ENCODE data around the gene MUC13.

The MUC13 gene

DNA sequence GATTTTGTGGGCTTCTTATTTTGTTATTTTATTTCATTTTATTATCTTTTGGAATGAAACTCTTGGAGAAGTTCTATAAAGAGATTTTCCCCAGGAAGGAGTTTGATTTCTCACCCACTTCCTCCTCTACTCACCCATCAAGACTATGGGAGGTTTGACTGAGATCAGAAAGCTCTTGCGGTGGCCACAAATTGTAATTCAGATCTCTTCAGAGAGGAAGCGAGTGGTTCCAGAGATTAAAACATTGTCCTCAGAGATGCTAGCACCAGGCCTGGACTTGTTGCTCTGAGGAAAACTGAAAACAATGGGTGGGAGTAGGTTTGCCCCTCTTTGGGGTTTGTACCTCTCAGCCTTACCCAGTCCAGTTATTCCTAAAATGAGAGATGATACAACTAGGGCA is 8.1 kb upstream of the MUC13 start:
- no peak for DNase-seq

DNA sequence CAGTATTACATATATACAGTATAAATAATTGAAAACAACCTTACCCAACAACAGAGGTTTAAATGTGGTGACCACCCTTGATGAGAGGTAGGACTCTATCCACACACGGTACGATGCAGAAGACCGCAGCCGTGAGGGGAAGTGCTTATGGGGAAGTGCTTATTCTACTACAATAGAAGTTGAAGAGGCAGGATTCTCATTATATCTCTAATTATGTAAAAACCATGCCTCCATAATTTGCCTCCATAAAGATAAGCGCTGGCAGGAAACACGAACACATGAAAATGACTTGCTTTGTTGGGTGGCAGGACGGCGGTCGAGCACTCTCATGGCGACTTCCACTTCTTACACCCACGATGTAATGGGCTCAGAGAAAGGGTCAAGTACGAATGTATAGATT is 7.2 kb upstream of the MUC13 start:
- DNase-seq = no peak

DNA sequence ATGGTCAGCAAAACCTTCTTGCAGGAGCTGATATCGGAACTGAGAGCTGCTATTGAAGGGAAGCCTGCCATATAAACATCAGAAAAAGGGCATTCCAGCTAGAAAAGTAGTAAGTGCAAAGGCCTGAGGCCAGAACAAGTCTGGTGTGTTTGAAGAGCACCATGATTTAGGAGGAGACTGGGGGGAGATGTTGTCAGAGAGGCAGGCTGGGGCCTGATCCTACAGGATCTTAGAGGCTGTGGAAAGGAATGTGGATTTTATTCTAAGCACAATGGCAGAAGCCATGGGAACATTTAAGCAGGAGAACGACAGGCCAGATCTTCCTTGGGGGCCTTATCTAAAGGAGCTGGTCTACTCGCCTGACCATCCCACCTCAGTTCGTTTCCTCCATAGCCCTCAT is 5.1 kb upstream of the MUC13 start:
- no peak for DNase-seq

DNA sequence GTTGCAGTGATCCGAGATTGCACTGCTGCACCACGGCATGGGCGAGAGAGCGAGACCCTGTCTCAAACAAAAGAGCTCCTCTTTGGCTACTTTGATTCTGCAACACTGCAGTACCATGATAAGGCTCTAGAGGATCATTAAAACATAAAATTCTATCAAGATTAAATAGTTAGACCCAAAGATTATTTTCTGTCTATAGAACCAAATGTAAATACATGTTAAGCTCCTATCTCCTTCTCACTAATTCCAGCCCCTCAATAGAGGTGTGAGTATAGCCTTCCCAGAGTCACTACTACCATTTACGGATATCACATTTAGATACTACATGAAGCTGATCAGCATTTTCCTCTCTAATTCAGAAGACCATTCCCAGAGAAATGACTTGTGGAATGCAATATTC is 4.3 kb upstream of the MUC13 start:
- DNase-seq = no peak

DNA sequence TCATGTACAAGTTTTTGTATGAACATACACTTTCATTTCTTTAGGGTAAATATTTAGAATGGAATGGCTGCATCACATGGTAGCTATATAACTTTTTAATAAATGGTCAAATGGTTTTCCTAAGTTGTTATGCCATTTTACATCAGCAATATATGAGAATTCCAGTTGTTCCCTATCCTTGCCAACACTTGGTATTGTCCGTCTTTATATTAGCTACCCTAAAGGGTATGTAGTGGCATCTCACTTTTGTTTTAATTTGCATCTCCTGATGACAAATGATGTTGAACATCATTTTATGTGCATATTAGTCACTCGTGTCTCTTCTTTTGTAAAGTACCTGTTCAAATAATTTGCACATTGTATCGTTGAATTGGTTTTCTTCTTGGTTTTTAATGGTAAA is 2.5 kb upstream of the MUC13 start:
- no peak for DNase-seq

DNA sequence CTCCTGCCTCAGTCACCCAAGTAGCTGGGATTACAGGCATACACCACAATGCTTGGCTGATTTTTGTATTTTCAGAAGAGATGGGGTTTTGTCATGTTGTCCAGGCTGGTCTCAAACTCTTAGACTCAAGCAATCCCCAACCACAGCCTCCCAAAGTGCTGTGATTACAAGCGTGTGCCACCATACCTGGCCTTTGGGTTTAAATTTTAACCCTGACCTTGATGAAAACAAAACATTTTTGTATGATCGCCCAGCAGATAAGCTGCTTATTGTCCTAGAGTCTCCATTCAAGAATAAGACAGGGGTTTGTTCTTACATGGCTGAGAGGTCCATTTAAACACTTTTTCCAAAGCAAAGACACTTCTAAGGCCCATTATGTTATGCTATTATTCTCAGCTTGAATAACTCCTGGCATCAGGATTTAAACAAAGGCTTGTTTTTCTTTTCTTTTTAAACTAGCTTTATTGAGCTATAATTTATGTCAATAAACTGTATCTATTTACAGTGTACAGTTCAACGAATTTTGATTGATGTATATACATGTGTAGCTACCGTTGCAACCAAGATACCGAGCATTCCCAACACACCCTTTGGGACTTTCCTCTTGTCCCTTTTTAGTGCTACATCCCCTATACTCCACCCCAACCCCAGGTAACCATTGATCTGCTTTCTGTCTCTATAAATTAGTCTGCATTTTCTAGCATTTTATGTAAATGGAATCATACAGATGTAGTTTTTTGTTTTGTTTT is 1.4 kb upstream of the MUC13 start:
- no peak for DNase-seq

DNA sequence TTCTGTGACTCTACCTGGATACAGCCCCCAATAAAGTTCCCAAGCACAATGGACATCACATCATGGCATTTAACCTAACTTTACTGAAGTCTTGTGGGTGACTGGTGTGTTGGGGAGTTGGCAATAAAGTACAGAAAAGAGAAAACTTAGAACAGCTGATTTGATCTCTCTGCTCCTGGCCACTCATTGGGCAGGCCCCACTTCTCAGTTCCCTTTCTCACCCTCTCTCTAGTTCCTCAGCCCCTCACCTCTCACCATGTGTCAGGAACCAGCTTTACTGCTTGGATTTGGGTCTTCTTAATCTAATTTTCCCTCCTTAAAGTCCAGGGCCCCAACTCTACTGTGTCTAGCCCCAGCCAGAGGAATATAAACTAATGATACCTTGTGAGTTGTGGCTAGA is 713 bp upstream of the MUC13 start:
- no peak for DNase-seq

DNA sequence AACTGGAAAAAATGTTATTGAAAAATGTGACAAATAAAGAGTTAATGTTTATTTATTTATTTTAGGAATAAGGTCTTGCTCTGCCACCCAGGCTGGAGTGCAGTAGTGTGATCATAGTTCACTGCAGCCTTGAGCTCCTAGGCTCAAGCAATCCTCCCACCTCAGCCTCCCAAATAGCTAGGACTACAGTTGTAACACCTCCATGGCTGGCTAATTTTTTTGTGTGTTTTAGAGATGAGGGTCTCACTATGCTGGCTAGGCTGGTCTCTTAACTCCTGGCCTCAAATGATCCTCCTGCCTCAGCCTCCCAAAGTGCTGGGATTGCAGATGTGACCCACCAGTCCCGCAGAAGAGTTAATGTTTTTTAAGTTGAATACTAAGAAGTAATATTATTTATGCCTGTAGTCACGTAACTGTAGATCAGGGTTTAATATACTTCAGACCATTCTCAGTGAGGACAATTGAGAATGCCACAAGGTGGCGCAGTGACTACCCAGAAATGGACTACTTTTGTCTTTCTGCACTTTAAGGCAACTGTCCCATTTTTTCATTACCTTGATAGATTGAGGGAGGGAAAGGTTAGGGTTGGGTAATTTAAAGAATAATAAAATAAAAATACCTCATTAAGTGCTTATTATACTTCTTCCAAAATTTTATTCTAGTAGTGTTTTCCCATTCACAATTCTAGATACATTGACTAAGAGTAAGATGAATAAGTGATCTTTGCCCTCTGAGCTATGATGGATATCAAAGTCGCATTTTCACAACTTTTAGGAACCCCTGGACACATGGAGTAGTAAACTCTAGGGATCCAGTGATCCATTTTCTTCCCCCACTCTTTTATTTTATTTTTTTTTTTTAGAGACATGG is 6.0 kb downstream of the MUC13 start:
- DNase-seq = peak in 1 of 2 donors; percentile 42

DNA sequence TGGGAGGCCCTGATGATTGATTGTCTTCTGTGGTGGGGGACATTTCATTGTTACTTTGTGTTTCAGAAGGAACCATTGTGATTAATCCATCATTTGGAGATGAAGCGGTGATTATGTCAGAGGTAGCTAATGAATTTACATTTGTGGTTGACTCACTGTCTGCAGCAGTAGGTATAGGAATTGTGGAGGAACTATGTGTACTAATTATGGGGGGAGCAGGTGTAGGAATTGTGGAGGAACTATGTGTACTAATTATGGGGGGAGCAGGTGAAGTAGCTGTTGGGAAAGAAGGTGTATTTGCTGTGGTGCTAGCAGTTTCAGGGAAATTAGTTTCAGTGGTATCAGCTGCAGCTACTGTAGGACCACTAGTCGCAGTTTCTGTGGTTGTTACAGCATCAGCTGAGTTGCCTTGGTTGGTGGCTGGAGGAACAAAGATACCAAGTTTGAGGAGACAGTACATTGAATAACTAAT is 6.9 kb downstream of the MUC13 start:
- no peak for DNase-seq

DNA sequence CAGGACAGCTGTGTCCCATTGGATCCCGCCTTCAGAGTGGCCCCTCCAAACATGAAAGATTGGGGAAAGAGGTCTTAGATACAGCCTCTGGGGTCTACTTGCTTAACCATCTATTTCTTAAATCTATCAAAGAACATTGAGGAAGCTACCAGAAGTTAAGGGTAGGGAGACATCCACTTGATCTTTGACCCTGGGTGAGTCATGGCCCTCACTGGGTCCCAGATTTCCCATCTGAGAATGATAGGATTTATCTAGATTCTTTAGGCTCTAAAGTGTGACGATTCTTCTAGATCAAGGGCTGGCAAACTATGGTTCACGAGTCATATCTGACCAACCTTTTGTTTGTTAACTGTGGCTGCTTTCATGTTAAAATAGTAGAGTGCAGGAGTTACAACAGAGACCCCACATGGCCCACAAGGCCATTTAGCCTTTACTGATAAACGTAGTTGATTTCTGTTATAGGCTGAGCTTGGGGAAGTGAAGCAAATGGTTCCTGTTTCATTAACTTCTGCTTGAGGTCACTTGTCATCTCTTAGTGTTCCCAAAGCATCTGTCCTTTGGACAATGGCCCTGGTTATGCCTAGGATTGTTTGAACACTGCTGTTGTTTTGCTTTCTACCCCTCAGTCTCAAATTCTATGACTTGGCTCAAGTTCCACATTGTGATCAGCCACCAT is 8.0 kb downstream of the MUC13 start:
- DNase-seq = no peak

DNA sequence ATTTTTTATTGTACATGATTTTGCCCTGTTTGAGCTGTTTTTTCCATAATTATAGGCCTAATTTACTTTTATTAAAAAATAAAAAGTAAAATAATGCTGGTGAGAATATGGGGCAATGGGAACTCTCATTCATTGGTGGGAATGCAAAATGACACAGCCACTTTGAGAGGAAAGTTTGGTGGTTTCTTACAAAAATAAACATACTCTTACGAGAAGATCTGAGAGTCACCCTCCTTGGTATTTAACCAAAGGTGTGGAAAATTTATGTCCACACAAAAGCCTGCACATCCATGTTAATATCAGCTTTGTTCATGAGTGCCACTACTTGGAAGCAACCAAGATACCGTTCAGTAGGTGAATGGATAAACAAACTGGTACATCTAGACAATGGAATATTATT is 9.8 kb downstream of the MUC13 start:
- no peak for DNase-seq

DNA sequence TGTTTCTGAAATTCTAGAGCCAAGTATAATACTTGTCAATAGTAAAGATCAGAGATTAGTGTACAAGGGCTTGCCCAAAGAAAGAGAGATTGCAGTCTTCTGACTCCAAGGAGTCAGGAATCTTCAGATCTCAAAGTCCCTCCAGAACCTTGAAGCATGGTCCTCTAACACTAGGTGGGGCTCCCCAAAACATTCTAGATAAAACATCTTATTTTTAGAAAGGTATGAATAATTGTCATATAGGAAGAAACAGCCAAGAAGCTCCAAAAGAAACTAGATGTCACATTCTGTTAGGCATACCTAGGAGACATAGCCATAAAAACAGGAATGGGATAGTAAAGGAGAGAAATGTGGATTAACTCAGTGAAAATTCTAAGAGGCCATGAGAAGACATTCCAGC is 10.7 kb downstream of the MUC13 start:
- DNase-seq = no peak

DNA sequence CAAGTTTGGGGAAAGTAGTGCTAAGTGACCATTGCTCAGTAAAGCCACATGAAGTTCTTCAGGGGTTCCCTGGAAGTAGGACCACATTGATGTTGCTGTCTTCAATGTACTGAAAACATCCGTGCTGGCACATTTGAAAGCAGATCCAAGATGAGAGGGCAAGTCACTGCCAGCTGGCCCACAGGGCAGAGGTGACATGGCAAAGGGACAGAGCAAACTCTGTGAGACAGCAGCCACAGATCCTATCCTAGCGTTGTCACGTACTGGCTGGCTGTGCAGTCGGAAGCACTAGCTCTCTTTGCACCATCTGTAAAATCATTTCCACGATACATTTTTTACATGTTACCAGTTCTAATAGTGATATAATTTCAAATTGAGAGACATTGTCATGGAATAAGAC is 13.8 kb downstream of the MUC13 start:
- DNase-seq = no peak

DNA sequence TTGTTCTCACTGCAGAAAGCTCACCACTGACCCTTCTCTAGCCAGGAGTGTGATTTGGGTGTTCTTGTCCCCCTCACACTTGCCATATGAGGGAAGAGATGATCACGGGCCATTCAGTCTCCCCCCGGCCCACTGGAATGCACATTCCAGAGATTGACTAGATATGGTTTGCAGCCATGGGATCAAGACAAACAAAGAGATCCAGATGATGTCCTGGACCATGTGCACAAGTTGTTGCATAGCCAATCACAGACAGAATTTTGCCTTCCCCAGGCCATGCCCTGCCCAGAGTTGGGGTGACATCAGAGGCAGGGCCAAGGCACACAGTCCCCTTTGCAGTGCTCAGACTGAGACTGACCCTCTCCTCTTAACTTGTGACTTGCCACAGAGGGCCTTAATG is 14.8 kb downstream of the MUC13 start:
- DNase-seq = no peak

DNA sequence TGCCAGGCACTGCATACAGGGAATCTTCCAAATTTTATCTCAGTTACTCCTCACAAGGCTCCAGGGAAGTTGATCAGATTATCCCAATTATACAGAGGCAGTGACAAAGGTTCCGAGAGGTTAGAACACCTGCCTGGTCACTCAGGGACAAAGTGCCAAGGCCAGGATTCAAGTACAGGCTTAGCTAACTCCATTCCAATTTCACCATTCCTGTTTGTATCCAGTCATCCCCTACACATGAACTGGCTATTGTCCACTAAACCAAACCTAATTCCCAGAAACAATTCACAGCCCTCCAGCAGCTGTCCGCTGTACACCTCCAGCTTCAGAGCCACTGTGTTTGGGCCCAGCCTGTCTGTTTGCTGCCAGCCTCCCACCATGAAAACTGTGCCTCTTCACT is 16.0 kb downstream of the MUC13 start:
- DNase-seq = no peak

DNA sequence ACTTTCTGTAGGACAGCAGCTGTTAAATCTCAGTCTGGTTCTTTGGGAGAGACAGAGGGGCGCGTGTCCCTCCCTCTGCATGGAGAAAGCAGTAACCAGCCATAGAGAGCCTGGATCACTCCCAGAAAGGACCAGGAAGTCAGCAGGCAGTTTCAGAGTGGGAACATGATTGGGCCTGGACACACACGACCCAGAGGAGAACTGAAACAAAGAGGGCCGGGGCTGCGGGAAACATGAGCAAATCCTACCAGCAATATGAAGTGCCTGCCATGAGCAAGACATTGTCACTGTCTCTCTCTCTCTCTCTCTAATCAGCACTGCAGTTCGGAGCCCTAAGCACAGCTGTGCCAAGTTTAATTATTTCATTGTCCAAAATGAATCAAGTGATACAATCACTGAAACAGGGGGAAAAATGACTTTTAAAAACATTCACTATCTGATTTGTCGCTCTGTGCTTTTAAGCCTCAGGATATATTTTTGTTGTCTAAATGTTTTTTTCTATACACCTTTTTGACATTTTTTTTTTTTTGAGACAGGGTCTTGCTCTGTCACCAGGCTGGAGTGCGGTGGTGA is 17.6 kb downstream of the MUC13 start:
- no peak for DNase-seq

DNA sequence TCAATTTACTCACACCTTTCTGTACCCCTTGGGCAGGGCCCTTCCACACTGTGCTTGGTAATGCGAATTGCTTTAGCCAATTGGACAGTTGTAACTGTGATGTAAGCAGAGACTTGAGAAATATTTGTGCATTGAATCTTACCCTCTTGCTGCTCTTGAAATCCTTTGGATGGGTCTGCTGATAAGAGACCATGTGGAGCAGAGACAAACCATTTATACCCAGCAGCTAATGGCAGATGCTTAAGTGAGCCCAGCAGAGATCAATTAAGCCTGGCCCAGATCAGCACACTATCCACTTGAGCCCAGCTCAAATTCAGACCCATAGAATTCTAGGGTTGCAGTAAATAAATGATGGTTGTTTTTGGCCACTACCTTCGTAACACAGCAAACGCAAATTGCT is 19.3 kb downstream of the MUC13 start:
- DNase-seq = no peak

DNA sequence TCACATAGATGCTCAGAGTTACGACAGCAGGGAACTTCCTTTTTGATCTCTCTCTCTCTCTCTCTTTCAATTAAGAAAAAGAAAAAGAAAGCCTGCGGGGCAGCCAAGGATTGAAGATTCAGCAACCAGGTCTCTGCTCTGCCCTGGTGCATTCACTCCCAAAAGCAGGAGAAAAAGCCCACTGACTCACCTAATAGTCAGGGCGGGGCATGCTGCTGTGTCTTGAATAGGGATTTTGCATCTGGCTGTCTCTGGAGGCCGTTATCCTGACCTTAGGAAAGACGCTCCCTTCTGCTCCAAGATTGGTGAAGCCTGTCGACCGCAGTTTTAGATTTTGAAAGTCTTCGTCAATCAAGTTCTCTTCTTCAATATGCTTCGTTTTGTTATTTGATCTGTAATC is 26.6 kb downstream of the MUC13 start:
- no peak for DNase-seq

DNA sequence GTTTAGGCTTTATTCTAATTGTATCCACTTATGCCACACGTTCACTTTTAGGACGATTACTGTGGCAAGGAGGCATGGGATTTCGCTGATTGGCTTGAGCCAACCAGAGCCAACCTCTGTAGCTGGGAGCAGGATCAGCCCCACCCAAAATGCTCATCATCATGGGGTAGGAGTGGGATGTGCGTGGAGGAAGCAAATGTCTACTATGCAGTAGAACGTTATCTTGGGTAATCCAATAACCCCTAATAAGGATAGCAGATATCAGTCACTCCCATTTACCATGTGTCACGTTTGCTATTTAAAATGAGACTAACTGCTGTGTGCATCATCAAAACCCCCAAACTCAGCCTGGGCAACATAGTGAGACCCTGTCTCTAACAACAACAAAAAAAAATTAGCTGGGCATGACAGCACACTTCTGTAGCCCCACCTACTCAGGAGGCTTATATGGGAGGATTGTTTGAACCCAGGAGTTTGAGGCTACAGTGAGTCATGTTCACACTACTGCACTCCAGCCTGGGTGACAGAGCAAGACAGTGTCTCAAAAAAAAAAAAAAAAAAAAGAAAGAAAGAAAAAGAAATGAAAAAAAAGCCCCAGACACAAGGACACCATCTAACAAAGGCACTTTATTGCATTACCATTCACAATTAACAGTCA is 29.6 kb downstream of the MUC13 start:
- no peak for DNase-seq

DNA sequence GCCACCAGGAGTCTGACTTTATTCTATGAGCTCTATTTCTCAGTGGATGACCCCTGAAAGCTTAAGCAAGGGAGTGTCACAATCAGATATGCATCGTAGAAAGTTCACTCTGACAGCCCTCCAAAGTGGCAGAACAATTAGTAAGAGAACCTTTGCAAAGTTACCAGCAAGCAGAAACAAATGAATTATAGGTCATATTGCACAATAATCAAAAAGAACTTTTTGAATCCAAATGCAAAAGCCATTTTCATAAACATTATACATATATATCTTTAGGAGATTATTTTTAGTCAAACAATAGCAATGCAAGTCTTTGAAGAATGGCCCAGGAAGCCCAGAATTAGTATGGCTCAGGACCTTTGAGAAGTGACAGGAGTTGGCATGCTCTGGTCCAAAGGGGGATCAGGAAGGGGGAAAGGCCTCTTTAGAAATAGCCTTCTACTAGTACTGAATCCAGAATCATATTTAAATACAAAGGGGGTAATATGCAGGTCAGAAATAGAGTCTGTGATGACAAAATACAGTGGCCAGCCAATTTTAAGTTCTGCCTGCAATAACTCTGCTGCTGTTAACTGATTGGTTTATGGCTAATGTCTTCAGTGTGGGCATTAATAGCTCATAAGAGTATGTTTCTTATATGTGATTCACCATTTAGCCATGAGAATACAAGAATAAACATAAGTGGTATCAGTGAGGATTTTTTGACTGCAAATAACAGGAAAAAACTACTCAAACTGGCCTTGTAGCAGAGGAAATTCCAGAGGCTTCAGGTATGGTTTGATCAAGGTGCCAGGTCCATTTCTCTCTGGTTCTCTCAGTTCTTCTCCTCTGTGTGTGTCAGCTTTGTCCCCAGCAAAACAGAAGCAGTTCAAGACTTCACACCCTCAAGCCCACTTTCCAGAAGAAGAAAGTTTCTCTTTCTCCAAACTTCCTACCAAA is 30.4 kb downstream of the MUC13 start:
- DNase-seq = no peak

DNA sequence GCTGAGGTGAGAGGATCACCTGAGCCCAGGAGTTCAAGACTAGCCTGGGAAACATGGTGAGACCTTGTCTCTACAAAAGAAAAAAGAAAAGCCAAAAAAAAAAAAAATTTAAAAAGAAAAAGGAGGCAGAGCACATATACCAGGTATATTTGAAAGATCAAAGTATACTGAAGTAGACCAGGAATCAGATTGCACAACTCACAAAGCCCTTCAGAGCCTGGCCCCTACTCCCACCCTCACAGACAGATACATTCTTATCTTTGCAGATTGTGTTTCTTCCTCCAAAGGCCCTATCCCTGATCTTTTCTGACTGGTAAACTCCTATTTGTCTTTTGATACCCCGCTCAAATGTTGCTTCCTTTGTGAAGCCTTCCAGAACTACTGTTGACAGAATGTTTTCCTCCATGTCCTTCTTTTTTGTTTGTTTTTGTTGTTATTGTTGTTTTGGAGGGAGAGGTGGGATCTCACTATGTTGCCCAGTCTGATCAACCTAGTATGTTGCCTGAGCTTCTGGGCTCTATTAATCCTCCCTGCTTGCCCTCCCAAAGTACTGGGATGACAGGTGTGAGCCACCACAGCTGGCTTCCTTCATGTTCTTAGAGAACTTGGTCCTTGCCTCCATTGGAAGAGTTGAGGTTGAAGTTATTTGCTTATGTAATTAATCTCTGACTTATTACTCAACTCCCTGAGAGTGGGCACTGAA is 37.6 kb downstream of the MUC13 start:
- DNase-seq = no peak
